Measurements from ENCODE around the gene BARHL1.

GRCh38 chr9:132596200-132596599 is 13.8 kb downstream of the BARHL1 start:
- no peak for TF ChIP-seq ATF2 (tag by site-specific recombination; IDR thresholded peaks at IDR 0.05; ENCODE audit: low read depth)
- TF ChIP-seq ZNF777 (tag by site-specific recombination; IDR thresholded peaks at IDR 0.05; ENCODE audit: borderline replicate concordance) = no peak
- no peak for TF ChIP-seq ZNF175 (tag by site-specific recombination; IDR thresholded peaks at IDR 0.05)
- TF ChIP-seq SCRT2 (tag by site-specific recombination; IDR thresholded peaks at IDR 0.05) = no peak
- no peak for TF ChIP-seq ZBTB20 (tag by site-specific recombination; IDR thresholded peaks at IDR 0.05)
- TF ChIP-seq ZNF155 (tag by site-specific recombination; IDR thresholded peaks at IDR 0.05) = no peak
- TF ChIP-seq, protein P1, sequence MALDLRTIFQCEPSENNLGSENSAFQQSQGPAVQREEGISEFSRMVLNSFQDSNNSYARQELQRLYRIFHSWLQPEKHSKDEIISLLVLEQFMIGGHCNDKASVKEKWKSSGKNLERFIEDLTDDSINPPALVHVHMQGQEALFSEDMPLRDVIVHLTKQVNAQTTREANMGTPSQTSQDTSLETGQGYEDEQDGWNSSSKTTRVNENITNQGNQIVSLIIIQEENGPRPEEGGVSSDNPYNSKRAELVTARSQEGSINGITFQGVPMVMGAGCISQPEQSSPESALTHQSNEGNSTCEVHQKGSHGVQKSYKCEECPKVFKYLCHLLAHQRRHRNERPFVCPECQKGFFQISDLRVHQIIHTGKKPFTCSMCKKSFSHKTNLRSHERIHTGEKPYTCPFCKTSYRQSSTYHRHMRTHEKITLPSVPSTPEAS (tag by site-specific recombination; IDR thresholded peaks at IDR 0.05) = no peak
- TF ChIP-seq CTCF (tag by site-specific recombination; IDR thresholded peaks at IDR 0.05) = no peak
- no peak for TF ChIP-seq KLF1 (tag by site-specific recombination; IDR thresholded peaks at IDR 0.05)
- TF ChIP-seq BCL11A (tag by site-specific recombination; IDR thresholded peaks at IDR 0.05; ENCODE audit: low read depth) = no peak
- no peak for TF ChIP-seq SALL2 (tag by site-specific recombination; IDR thresholded peaks at IDR 0.05; ENCODE audit: borderline replicate concordance)
- TF ChIP-seq ZNF629 (tag by site-specific recombination; IDR thresholded peaks at IDR 0.05) = no peak
